ENCODE measurements around the gene GHR.

DNA sequence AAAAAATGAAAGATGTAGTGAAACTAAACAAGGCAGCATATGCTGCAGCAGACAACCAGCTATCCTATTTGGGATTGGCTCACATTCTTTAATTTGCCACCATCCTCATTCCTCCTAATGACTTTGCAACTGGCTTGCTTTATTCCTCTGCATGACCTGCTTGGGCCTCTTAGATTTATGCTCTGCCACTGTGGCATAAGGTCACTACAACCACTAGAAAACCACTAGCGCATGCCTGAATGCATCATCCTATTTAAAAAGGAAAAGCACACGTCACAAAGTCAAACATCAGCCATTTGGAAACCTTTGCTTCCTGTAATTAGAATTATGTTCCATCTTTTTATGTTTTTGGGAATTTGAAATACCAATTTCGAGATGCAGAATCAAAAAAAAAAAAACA is 292.5 kb downstream of the GHR start:
- TF ChIP-seq SP1 (IDR thresholded peaks at IDR 0.05; ENCODE audit: low read depth, low read length) (no peak), CEBPB (IDR thresholded peaks at IDR 0.05; ENCODE audit: low read depth, low read length) (no peak), POLR2AphosphoS5 (IDR thresholded peaks at IDR 0.05; ENCODE audit: low read depth, low read length) (no peak), ZNF274 (IDR thresholded peaks at IDR 0.05; ENCODE audit: borderline replicate concordance, extremely low read depth, low read length) (no peak), EZH2 (IDR thresholded peaks at IDR 0.05; ENCODE audit: low read depth, low read length, severe bottlenecking) (no peak), RNF2 (IDR thresholded peaks at IDR 0.05; ENCODE audit: borderline replicate concordance, low read depth, low read length, missing control alignments, poor library complexity, severe bottlenecking) (no peak), POLR2A (IDR thresholded peaks at IDR 0.05; ENCODE audit: control extremely low read depth in 1 of 2, low read depth in 2 of 2, low read length in 2 of 2) (no peak), GTF2F1 (IDR thresholded peaks at IDR 0.05; ENCODE audit: borderline replicate concordance, low read depth, low read length) (no peak), KDM1A (IDR thresholded peaks at IDR 0.05; ENCODE audit: borderline replicate concordance, low read length) (no peak), SP4 (IDR thresholded peaks at IDR 0.05; ENCODE audit: low read length) (no peak), SAP30 (IDR thresholded peaks at IDR 0.05; ENCODE audit: insufficient read depth, insufficient replicate concordance, low read length) (no peak)
- TF ChIP-seq, protein P1, sequence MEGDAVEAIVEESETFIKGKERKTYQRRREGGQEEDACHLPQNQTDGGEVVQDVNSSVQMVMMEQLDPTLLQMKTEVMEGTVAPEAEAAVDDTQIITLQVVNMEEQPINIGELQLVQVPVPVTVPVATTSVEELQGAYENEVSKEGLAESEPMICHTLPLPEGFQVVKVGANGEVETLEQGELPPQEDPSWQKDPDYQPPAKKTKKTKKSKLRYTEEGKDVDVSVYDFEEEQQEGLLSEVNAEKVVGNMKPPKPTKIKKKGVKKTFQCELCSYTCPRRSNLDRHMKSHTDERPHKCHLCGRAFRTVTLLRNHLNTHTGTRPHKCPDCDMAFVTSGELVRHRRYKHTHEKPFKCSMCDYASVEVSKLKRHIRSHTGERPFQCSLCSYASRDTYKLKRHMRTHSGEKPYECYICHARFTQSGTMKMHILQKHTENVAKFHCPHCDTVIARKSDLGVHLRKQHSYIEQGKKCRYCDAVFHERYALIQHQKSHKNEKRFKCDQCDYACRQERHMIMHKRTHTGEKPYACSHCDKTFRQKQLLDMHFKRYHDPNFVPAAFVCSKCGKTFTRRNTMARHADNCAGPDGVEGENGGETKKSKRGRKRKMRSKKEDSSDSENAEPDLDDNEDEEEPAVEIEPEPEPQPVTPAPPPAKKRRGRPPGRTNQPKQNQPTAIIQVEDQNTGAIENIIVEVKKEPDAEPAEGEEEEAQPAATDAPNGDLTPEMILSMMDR (IDR thresholded peaks at IDR 0.05; ENCODE audit: control extremely low read depth in 1 of 3, insufficient read depth in 1 of 3, low read depth in 1 of 3, low read length in 3 of 3), result no peak

Measured in H1 (cell line).